ENCODE results near the gene PIK3C2G. TPM values are rescaled to one million over a fixed set of nuclear protein-coding genes. Genes with fewer than 3 reads are reported as not detected.

PIK3C2G gene
- total and polyA plus RNA-seq, 2 of the 13 experiments (the other 11 are each of a cell fraction or from before 2014, with no cell fraction given), result not detected

DNA sequence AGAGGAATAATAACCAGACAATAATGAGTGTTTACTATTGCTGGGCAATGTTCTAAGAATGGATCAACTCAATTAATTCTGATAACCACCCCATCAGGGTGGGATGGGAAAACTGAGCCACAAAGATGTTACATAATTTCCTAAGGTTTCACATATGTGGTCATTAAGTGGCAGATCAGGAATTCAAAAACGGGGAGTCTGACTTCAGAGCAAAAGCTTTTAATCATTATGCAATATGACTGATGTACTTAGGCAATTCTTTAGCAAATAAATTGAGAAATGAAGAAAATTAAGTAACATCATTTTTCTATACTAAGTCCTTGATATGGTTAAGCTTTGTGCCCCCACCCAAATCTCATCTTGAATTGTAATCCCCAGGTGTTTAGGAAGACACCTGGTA, 423.1 kb downstream of the PIK3C2G start (continued):
- TF ChIP-seq ZBTB1 (CRISPR knock-in tag; IDR thresholded peaks at IDR 0.05; ENCODE audit: borderline replicate concordance), result no peak
- no peak for TF ChIP-seq ZFP1 (CRISPR knock-in tag; IDR thresholded peaks at IDR 0.05)
- TF ChIP-seq ZNF503 (CRISPR knock-in tag; IDR thresholded peaks at IDR 0.05), result no peak
- no peak for TF ChIP-seq ZNF770 (CRISPR knock-in tag; IDR thresholded peaks at IDR 0.05)
- TF ChIP-seq, protein P1, sequence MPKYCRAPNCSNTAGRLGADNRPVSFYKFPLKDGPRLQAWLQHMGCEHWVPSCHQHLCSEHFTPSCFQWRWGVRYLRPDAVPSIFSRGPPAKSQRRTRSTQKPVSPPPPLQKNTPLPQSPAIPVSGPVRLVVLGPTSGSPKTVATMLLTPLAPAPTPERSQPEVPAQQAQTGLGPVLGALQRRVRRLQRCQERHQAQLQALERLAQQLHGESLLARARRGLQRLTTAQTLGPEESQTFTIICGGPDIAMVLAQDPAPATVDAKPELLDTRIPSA (CRISPR knock-in tag; IDR thresholded peaks at IDR 0.05; ENCODE audit: borderline replicate concordance), result no peak
- no peak for TF ChIP-seq MXI1 (IDR thresholded peaks at IDR 0.05; ENCODE audit: borderline replicate concordance, low read depth, low read length)
- TF ChIP-seq PTBP1 (IDR thresholded peaks at IDR 0.05; ENCODE audit: low read depth, low read length, poor library complexity, severe bottlenecking), result no peak
- TF ChIP-seq HOXA3 (CRISPR knock-in tag; IDR thresholded peaks at IDR 0.05), result no peak
- no peak for TF ChIP-seq MTA3 (CRISPR knock-in tag; IDR thresholded peaks at IDR 0.05)
- TF ChIP-seq ZNF546 (CRISPR knock-in tag; conservative IDR thresholded peaks at IDR 0.05), result no peak
- no peak for TF ChIP-seq REL (CRISPR knock-in tag; conservative IDR thresholded peaks at IDR 0.05)
